ENCODE measurements around the gene KCNK6.

GRCh38 chr19:38316477-38317067, 3.1 kb upstream of the KCNK6 start:
- TF ChIP-seq CTCF (IDR thresholded peaks at IDR 0.05) (no peak), POLR2AphosphoS5 (IDR thresholded peaks at IDR 0.05) (no peak), POLR2A (IDR thresholded peaks at IDR 0.05) (no peak)

All from breast epithelium (tissue), 3 donors.